Endothelial cell of umbilical vein (primary cell): Measurements from ENCODE around the gene AP2A2.

ENCODE experiments used
- CTCF ChIP-seq, 2 donors: IDR thresholded peaks; 1 replicate in 1 of 2; 2 replicates in 1 of 2; pipeline ENCODE4 v1.5.1; 2011; ENCODE audit warnings: low read length in 2 of 2, mild to moderate bottlenecking in 2 of 2, moderate library complexity in 2 of 2, control low read depth in 1 of 2, inconsistent platforms in 1 of 2, low read depth in 1 of 2; ENCODE audit not compliant: insufficient read depth in 1 of 2; ENCODE audit errors: extremely low read depth in 1 of 2
- EZH2 ChIP-seq: IDR thresholded peaks from 2 replicates; pipeline ENCODE4 v1.6.1; 2012; ENCODE audit warnings: borderline replicate concordance, low read depth, mild to moderate bottlenecking, moderate library complexity, low read length, inconsistent platforms; ENCODE audit not compliant: severe bottlenecking
- FOS ChIP-seq: IDR thresholded peaks from 2 replicates; pipeline ENCODE4 v1.6.1; 2011; ENCODE audit warnings: mild to moderate bottlenecking, low read length, moderate library complexity, borderline replicate concordance; ENCODE audit not compliant: insufficient read depth
- GATA2 ChIP-seq: IDR thresholded peaks from 2 replicates; pipeline ENCODE4 v1.7.0; 2011; ENCODE audit warnings: low read depth, mild to moderate bottlenecking, moderate library complexity, mixed read lengths, low read length; ENCODE audit not compliant: insufficient read length, insufficient read depth
- JUN ChIP-seq: IDR thresholded peaks from 2 replicates; pipeline ENCODE4 v1.6.1; 2011; ENCODE audit warnings: borderline replicate concordance, low read depth; ENCODE audit not compliant: insufficient read length, insufficient read depth
- MAX ChIP-seq: IDR thresholded peaks from 2 replicates; pipeline ENCODE4 v1.6.1; 2011; ENCODE audit not compliant: insufficient read depth, insufficient read length
- MYC ChIP-seq: IDR thresholded peaks from one replicate; pipeline ENCODE4 v1.6.1; 2011; ENCODE audit warnings: mild to moderate bottlenecking, low read depth, low read length
- POLR2A ChIP-seq: IDR thresholded peaks from 2 replicates; pipeline ENCODE4 v1.6.1; 2012; ENCODE audit warnings: low read depth, mild to moderate bottlenecking, control low read depth, low read length
- POLR2AphosphoS5 ChIP-seq: IDR thresholded peaks from 2 replicates; pipeline ENCODE4 v1.6.1; 2012; ENCODE audit warnings: low read depth, mild to moderate bottlenecking, control low read depth, low read length, moderate library complexity; ENCODE audit not compliant: insufficient read depth

- no peak for TF ChIP-seq EZH2
- no peak for TF ChIP-seq CTCF (IDR thresholded peaks at IDR 0.05; ENCODE audit: extremely low read depth in 1 of 2, insufficient read depth in 1 of 2, low read depth in 1 of 2, low read length in 2 of 2)
- no peak for TF ChIP-seq FOS
- no peak for TF ChIP-seq POLR2A
- TF ChIP-seq POLR2AphosphoS5 = no peak
- no peak for TF ChIP-seq GATA2
- TF ChIP-seq MYC = no peak
- TF ChIP-seq MAX = no peak
- TF ChIP-seq JUN = no peak
Measured at GRCh38 chr11:924406-925157, 1.1 kb upstream of the AP2A2 start.
